Fibroblast of lung (primary cell): ENCODE data around the gene AP4E1. TPM values are rescaled to one million over a fixed set of nuclear protein-coding genes. Genes with fewer than 3 reads are reported as not detected.

Experiments used
- DNase-seq, 2 donors: peaks; one replicate each; pipeline versions ENCODE4 v3.0.0 to v3.0.0-alpha.2; 2010; ENCODE audit warnings: low read depth in 2 of 2
- H2AFZ ChIP-seq: 2 replicates; pipeline ENCODE4 v1.5.1; 2012; ENCODE audit warnings: low read length, control low read depth, inconsistent platforms
- H3K27ac ChIP-seq: 2 replicates; pipeline ENCODE4 v1.5.1; 2011; ENCODE audit warnings: low read length, control low read depth; ENCODE audit not compliant: insufficient read depth
- H3K27me3 ChIP-seq: 2 replicates; pipeline ENCODE4 v1.5.1; 2011; ENCODE audit warnings: mild to moderate bottlenecking, low read length; ENCODE audit not compliant: control insufficient read depth, insufficient read depth
- H3K36me3 ChIP-seq: 2 replicates; pipeline ENCODE4 v1.5.1; 2011; ENCODE audit warnings: low read length; ENCODE audit not compliant: control insufficient read depth, insufficient read depth
- H3K4me1 ChIP-seq: 2 replicates; pipeline ENCODE4 v1.5.1; 2011; ENCODE audit warnings: low read length; ENCODE audit not compliant: control insufficient read depth, insufficient read depth; ENCODE audit errors: extremely low read depth
- H3K4me2 ChIP-seq: 2 replicates; pipeline ENCODE4 v1.5.1; 2011; ENCODE audit warnings: low read length, control low read depth; ENCODE audit not compliant: insufficient read depth; ENCODE audit errors: extremely low read depth
- H3K4me3 ChIP-seq, 4 experiments: fragments of 200-600 bp in 1 of 4; sonication (generic) in 1 of 4; replicated peaks in 1 of 4; 2 replicates each; pipeline ENCODE4 v1.5.1; 2011 to 2016; ENCODE audit warnings: low read length in 4 of 4, low read depth in 3 of 4, mild to moderate bottlenecking in 3 of 4, control low read depth in 2 of 4, inconsistent platforms in 1 of 4, mixed read lengths in 1 of 4; ENCODE audit not compliant: insufficient read depth in 1 of 4; ENCODE audit errors: control extremely low read depth in 1 of 4
- H3K79me2 ChIP-seq: 2 replicates; pipeline ENCODE4 v1.5.1; 2012; ENCODE audit warnings: mild to moderate bottlenecking, low read length, inconsistent platforms; ENCODE audit not compliant: control insufficient read depth, insufficient read depth
- H3K9ac ChIP-seq: 2 replicates; pipeline ENCODE4 v1.5.1; 2011; ENCODE audit warnings: mild to moderate bottlenecking, low read length, control low read depth; ENCODE audit not compliant: insufficient read depth
- H3K9me3 ChIP-seq: 2 replicates; pipeline ENCODE4 v1.5.1; 2012; ENCODE audit warnings: low read depth, low read length; ENCODE audit not compliant: control insufficient read depth, insufficient read depth
- H4K20me1 ChIP-seq: 2 replicates; pipeline ENCODE4 v1.5.1; 2011; ENCODE audit warnings: low read length; ENCODE audit not compliant: control insufficient read depth, insufficient read depth; ENCODE audit errors: extremely low read depth
- CTCF ChIP-seq, 2 donors: IDR thresholded peaks in 1 of 2; conservative IDR thresholded peaks in 1 of 2; 1 replicate in 1 of 2; 2 replicates in 1 of 2; pipeline ENCODE4 v1.5.1; 2011 to 2012; ENCODE audit warnings: low read length in 2 of 2, control low read depth in 1 of 2, inconsistent platforms in 1 of 2, low read depth in 1 of 2, mild to moderate bottlenecking in 1 of 2
- EZH2 ChIP-seq: IDR thresholded peaks from 2 replicates; pipeline ENCODE4 v1.5.1; 2012; ENCODE audit warnings: low read length, control low read depth, mild to moderate bottlenecking; ENCODE audit errors: missing control alignments
- polyA plus RNA-seq, 2 donors: library from polyadenylated mRNA; depleted of rRNA in 1 of 2; stranded (reverse) in 1 of 2; unstranded in 1 of 2; fragments of >200 nt; gene quantifications; 2 replicates each; pipeline ENCODE4 v1.2.1, GENCODE V29; 2011 to 2012; ENCODE audit warnings: missing spikeins in 1 of 2
- total RNA-seq: library from RNA; depleted of rRNA; stranded (reverse); fragments of >200 nt; gene quantifications from 2 replicates; pipeline ENCODE4 v1.2.1, GENCODE V29; 2014

Gene AP4E1
- total and polyA plus RNA-seq, 2 donors (not counting 1 experiment from before 2014, with no cell fraction given): 7.3 to 19.7 TPM

- peaks cover 2% of the 10 kb centered on the region for H3K4me1 ChIP-seq
Measured at GRCh38 chr15:50940506-50940905, 32.0 kb downstream of the AP4E1 start.

GRCh38 chr15:50943638-50944037 lies 35.2 kb downstream of the AP4E1 start:
- peak in 1 of 2 donors; percentile 50 for DNase-seq
- peaks cover 2% of the 10 kb centered on the region for H3K4me1 ChIP-seq
- no peak for TF ChIP-seq CTCF (conservative IDR thresholded peaks at IDR 0.05 in 1 of 2, IDR thresholded peaks at IDR 0.05 in 1 of 2; ENCODE audit: low read depth in 1 of 2, low read length in 2 of 2)
- no peak for TF ChIP-seq EZH2
- H3K9ac ChIP-seq: no peak overlapping the region
- H3K4me2 ChIP-seq: no peak overlapping the region
- no peaks in the 10 kb centered on the region for H4K20me1 ChIP-seq
- H3K79me2 ChIP-seq: no peaks in the 10 kb centered on the region
- no peaks in the 10 kb centered on the region for H3K9me3 ChIP-seq
- no peak overlapping the region for H3K27ac ChIP-seq
- no peaks in the 10 kb centered on the region for H3K36me3 ChIP-seq
- H3K27me3 ChIP-seq: no peaks in the 10 kb centered on the region
- no peak overlapping the region for H2AFZ ChIP-seq
- H3K4me3 ChIP-seq: no peak overlapping the region

More at GRCh38 chr15:50940506-50940905, 32.0 kb downstream of the AP4E1 start:
- H3K9ac ChIP-seq: no peak overlapping the region
- H3K27me3 ChIP-seq: no peaks in the 10 kb centered on the region
- peak; percentile 35 to 52 for DNase-seq
- H2AFZ ChIP-seq: no peak overlapping the region
- TF ChIP-seq EZH2 (no peak), CTCF (conservative IDR thresholded peaks at IDR 0.05 in 1 of 2, IDR thresholded peaks at IDR 0.05 in 1 of 2; ENCODE audit: low read depth in 1 of 2, low read length in 2 of 2) (no peak)
- H3K4me2 ChIP-seq: peak overlapping the region; percentile 26
- no peaks in the 10 kb centered on the region for H4K20me1 ChIP-seq
- H3K9me3 ChIP-seq: no peaks in the 10 kb centered on the region
- H3K27ac ChIP-seq: no peak overlapping the region
- no peak overlapping the region for H3K4me3 ChIP-seq
- no peaks in the 10 kb centered on the region for H3K79me2 ChIP-seq
- H3K36me3 ChIP-seq: peaks cover 2% of the 10 kb centered on the region

GRCh38 chr15:50944672-50945071 lies 36.2 kb downstream of the AP4E1 start:
- no peaks in the 10 kb centered on the region for H3K36me3 ChIP-seq
- H3K79me2 ChIP-seq: no peaks in the 10 kb centered on the region
- H3K27ac ChIP-seq: no peak overlapping the region
- H4K20me1 ChIP-seq: no peaks in the 10 kb centered on the region
- no peak overlapping the region for H3K4me2 ChIP-seq
- H3K9me3 ChIP-seq: no peaks in the 10 kb centered on the region
- no peak for TF ChIP-seq EZH2
- no peak for TF ChIP-seq CTCF (conservative IDR thresholded peaks at IDR 0.05 in 1 of 2, IDR thresholded peaks at IDR 0.05 in 1 of 2; ENCODE audit: low read depth in 1 of 2, low read length in 2 of 2)
- H3K9ac ChIP-seq: no peak overlapping the region
- no peak overlapping the region for H2AFZ ChIP-seq
- DNase-seq: peak in 1 of 2 donors; percentile 2
- peaks cover 2% of the 10 kb centered on the region for H3K4me1 ChIP-seq
- no peak overlapping the region for H3K4me3 ChIP-seq
- no peaks in the 10 kb centered on the region for H3K27me3 ChIP-seq
